Measurements from ENCODE around the gene CD96.

- no peak for TF ChIP-seq CTCF (conservative IDR thresholded peaks at IDR 0.05 in 1 of 2, IDR thresholded peaks at IDR 0.05 in 1 of 2; ENCODE audit: low read depth in 1 of 2, low read length in 2 of 2)
- no peak for TF ChIP-seq EZH2 (IDR thresholded peaks at IDR 0.05; ENCODE audit: low read length, missing control alignments)
Observed at GRCh38 chr3:111653766-111654165, 111.8 kb downstream of the CD96 start.
